NK-92 (cell line): Measurements from ENCODE around the gene APOLD1.
"Not testable (repeated sequence)": the region's sequence is repeated elsewhere in the genome, so short reads cannot be mapped to it uniquely, and the experiment has no call there.

ENCODE experiments used
- DNase-seq: peaks from one replicate; lab custom pipeline; 2025; ENCODE audit not compliant: unreplicated experiment; lab: John Stamatoyannopoulos, UW

APOLD1 gene

GRCh38 chr12:12807517-12807903 is 22.1 kb downstream of the APOLD1 start:
- not testable (repeated sequence) for DNase-seq

- DNase-seq: no peak
Observed at GRCh38 chr12:12807970-12808702, 22.7 kb downstream of the APOLD1 start.

GRCh38 chr12:12810553-12811021 is 25.1 kb downstream of the APOLD1 start:
- DNase-seq: no peak

- DNase-seq: no peak
Observed at GRCh38 chr12:12811343-12811742, 25.9 kb downstream of the APOLD1 start.

GRCh38 chr12:12812174-12812573 is 26.7 kb downstream of the APOLD1 start:
- no peak for DNase-seq

GRCh38 chr12:12812618-12813119 is 27.2 kb downstream of the APOLD1 start:
- DNase-seq: no peak

- DNase-seq: peak; percentile 65
Observed at GRCh38 chr12:12813120-12814101, 28.0 kb downstream of the APOLD1 start, which contains the start of gene DDX47. TSS of gene DDX47 (plus strand) at chr12:12813346. CDS start at chr12:12813368, 22 bp downstream.

- DNase-seq: no peak
Observed at GRCh38 chr12:12817616-12818015, 32.2 kb downstream of the APOLD1 start.

GRCh38 chr12:12818701-12819100 is 33.2 kb downstream of the APOLD1 start:
- DNase-seq: no peak

- DNase-seq: no peak
Observed at GRCh38 chr12:12819221-12819620, 33.8 kb downstream of the APOLD1 start.

- no peak for DNase-seq
Observed at GRCh38 chr12:12819752-12820311, 34.4 kb downstream of the APOLD1 start.

GRCh38 chr12:12820376-12820775 is 34.9 kb downstream of the APOLD1 start:
- not testable (repeated sequence) for DNase-seq

- no peak for DNase-seq
Observed at GRCh38 chr12:12821975-12822374, 36.5 kb downstream of the APOLD1 start.

GRCh38 chr12:12822886-12823285 is 37.4 kb downstream of the APOLD1 start:
- no peak for DNase-seq

- no peak for DNase-seq
Observed at GRCh38 chr12:12823300-12823699, 37.8 kb downstream of the APOLD1 start.

GRCh38 chr12:12823811-12824210 is 38.4 kb downstream of the APOLD1 start:
- DNase-seq: no peak

- DNase-seq: no peak
Observed at GRCh38 chr12:12835378-12836146, 50.1 kb downstream of the APOLD1 start.

- no peak for DNase-seq
Observed at GRCh38 chr12:12836571-12836970, 51.1 kb downstream of the APOLD1 start.

- no peak for DNase-seq
Observed at GRCh38 chr12:12837025-12837812, 51.8 kb downstream of the APOLD1 start.

- no peak for DNase-seq
Observed at GRCh38 chr12:12837813-12838153, 52.3 kb downstream of the APOLD1 start.
